Neural progenitor cell (in vitro differentiated cells): Measurements from ENCODE around the gene KRTAP2-3. TPM values are rescaled to one million over a fixed set of nuclear protein-coding genes. Genes with fewer than 3 reads are reported as not detected.
"Not testable (repeated sequence)": the region's sequence is repeated elsewhere in the genome, so short reads cannot be mapped to it uniquely, and the experiment has no call there.

ENCODE experiments used
- DNase-seq: peaks from one replicate; pipeline ENCODE4 v3.0.0-alpha.2; 2016; ENCODE audit warnings: low spot score
- H2AFZ ChIP-seq: fragments of 200-600 bp; sonication (generic); replicated peaks from 2 replicates; pipeline ENCODE4 v1.6.1; 2016; ENCODE audit warnings: antibody characterized with exemption
- H3F3A ChIP-seq: fragments of 200-600 bp; sonication (generic); 2 replicates; pipeline ENCODE4 v1.6.1; 2016; ENCODE audit warnings: antibody characterized with exemption, low read depth
- H3K27ac ChIP-seq: fragments of 200-600 bp; sonication (generic); 2 replicates; pipeline ENCODE4 v1.5.1; 2016; ENCODE audit warnings: mild to moderate bottlenecking
- H3K27me3 ChIP-seq: fragments of 200-600 bp; sonication (generic); 2 replicates; pipeline ENCODE4 v1.6.1; 2016; ENCODE audit warnings: mild to moderate bottlenecking, moderate library complexity
- H3K36me3 ChIP-seq: fragments of 200-600 bp; sonication (generic); 2 replicates; pipeline ENCODE4 v1.5.1; 2016
- H3K4me1 ChIP-seq: fragments of 200-600 bp; sonication (generic); 2 replicates; pipeline ENCODE4 v1.6.1; 2016; ENCODE audit warnings: mixed run types
- H3K4me2 ChIP-seq: fragments of 200-600 bp; sonication (generic); 2 replicates; pipeline ENCODE4 v1.6.1; 2016
- H3K4me3 ChIP-seq: fragments of 200-600 bp; sonication (generic); 2 replicates; pipeline ENCODE4 v1.5.1; 2016
- H3K79me2 ChIP-seq: fragments of 200-600 bp; sonication (generic); 2 replicates; pipeline ENCODE4 v1.6.1; 2016; ENCODE audit warnings: low read depth
- H3K9ac ChIP-seq: fragments of 200-600 bp; sonication (generic); 2 replicates; pipeline ENCODE4 v1.6.1; 2016
- H3K9me3 ChIP-seq: fragments of 200-600 bp; sonication (generic); 2 replicates; pipeline ENCODE4 v1.5.1; 2016; ENCODE audit warnings: low read depth
- H4K20me1 ChIP-seq: fragments of 200-600 bp; sonication (generic); 2 replicates; pipeline ENCODE4 v1.6.1; 2016; ENCODE audit warnings: low read depth
- H3K27ac Mint-ChIP-seq: 3 replicates; pipeline ENCODE4 v1.8.0; 2021; ENCODE audit warnings: mixed read lengths
- H3K27me3 Mint-ChIP-seq: 2 replicates; pipeline ENCODE4 v1.8.0; 2022; ENCODE audit warnings: low read depth, mild to moderate bottlenecking, inconsistent platforms, moderate library complexity, mixed read lengths; ENCODE audit not compliant: insufficient read depth
- H3K36me3 Mint-ChIP-seq: 3 replicates; pipeline ENCODE4 v1.8.0; 2021; ENCODE audit warnings: mixed read lengths
- H3K4me1 Mint-ChIP-seq: 3 replicates; pipeline ENCODE4 v1.8.0; 2021; ENCODE audit warnings: mixed read lengths
- H3K4me3 Mint-ChIP-seq: 3 replicates; pipeline ENCODE4 v1.8.0; 2021; ENCODE audit warnings: mild to moderate bottlenecking, moderate library complexity, mixed read lengths
- H3K9me3 Mint-ChIP-seq: 3 replicates; pipeline ENCODE4 v1.8.0; 2020; ENCODE audit warnings: mixed read lengths
- CTCF ChIP-seq: fragments of 200-600 bp; sonication (generic); IDR thresholded peaks from 2 replicates; pipeline ENCODE4 v1.5.1; 2017; ENCODE audit warnings: antibody characterized with exemption, mild to moderate bottlenecking
- EZH2 ChIP-seq: fragments of 200-600 bp; sonication (generic); IDR thresholded peaks from 2 replicates; pipeline ENCODE4 v1.6.1; 2017; ENCODE audit warnings: antibody characterized with exemption, mild to moderate bottlenecking, moderate library complexity
- EZH2phosphoT487 ChIP-seq: fragments of 200-600 bp; sonication (generic); IDR thresholded peaks from 2 replicates; pipeline ENCODE4 v1.6.1; 2017; ENCODE audit warnings: antibody characterized with exemption
- total RNA-seq: library from RNA; depleted of rRNA; stranded (reverse); fragments of >200 nt; gene quantifications from 2 replicates; pipeline ENCODE4 v1.2.3, GENCODE V29; 2015; ENCODE audit warnings: low replicate concordance

Gene KRTAP2-3
- total RNA-seq, 1 donor from 2014 or later: not detected

GRCh38 chr17:41061964-41062363 lies 2.0 kb upstream of the KRTAP2-3 start:
- Histone ChIP-seq H3K9me3 (no peaks in the 10 kb centered on the region), H3K36me3 (no peaks in the 10 kb centered on the region), H3K4me2 (no peak overlapping the region), H3K79me2 (no peaks in the 10 kb centered on the region), H3K27me3 (no peaks in the 10 kb centered on the region), H2AFZ (no peak overlapping the region), H4K20me1 (no peaks in the 10 kb centered on the region), H3F3A (no peaks in the 10 kb centered on the region), H3K9ac (no peak overlapping the region), H3K27ac (no peak overlapping the region), H3K4me3 (no peak overlapping the region), H3K4me1 (no peaks in the 10 kb centered on the region)
- no peak overlapping the region for H3K4me3 Mint-ChIP-seq
- no peak for TF ChIP-seq EZH2
- TF ChIP-seq CTCF: no peak
- no peak for TF ChIP-seq EZH2phosphoT487
- no peaks in the 10 kb centered on the region for H3K9me3 Mint-ChIP-seq
- H3K36me3 Mint-ChIP-seq: no peaks in the 10 kb centered on the region
- H3K27me3 Mint-ChIP-seq: peaks cover 3% of the 10 kb centered on the region
- H3K4me1 Mint-ChIP-seq: peaks cover 10% of the 10 kb centered on the region
- no peak overlapping the region for H3K27ac Mint-ChIP-seq
- no peak for DNase-seq

GRCh38 chr17:41059276-41060051 lies 450 bp downstream of the KRTAP2-3 start:
- H3K4me2 ChIP-seq, H3F3A ChIP-seq, H4K20me1 ChIP-seq, H3K9me3 Mint-ChIP-seq, H3K27me3 Mint-ChIP-seq, H3K4me1 Mint-ChIP-seq, H3K79me2 ChIP-seq, H3K27ac ChIP-seq, H3K4me1 ChIP-seq, DNase-seq, H3K4me3 ChIP-seq, H3K27me3 ChIP-seq, H3K36me3 ChIP-seq, H3K9me3 ChIP-seq, H3K36me3 Mint-ChIP-seq, H3K9ac ChIP-seq, H3K4me3 Mint-ChIP-seq, H2AFZ ChIP-seq: not testable (repeated sequence)
- H3K27ac Mint-ChIP-seq: peak overlapping the region; percentile 76

- H3K9me3 ChIP-seq: no peaks in the 10 kb centered on the region
- no peaks in the 10 kb centered on the region for H4K20me1 ChIP-seq
- H3K27me3 Mint-ChIP-seq: peaks cover 3% of the 10 kb centered on the region
- H3K27me3 ChIP-seq: no peaks in the 10 kb centered on the region
- H3K27ac ChIP-seq: no peak overlapping the region
- no peak for DNase-seq
- H3F3A ChIP-seq: no peaks in the 10 kb centered on the region
- no peak overlapping the region for H3K4me3 Mint-ChIP-seq
- H2AFZ ChIP-seq: no peak overlapping the region
- H3K36me3 Mint-ChIP-seq: no peaks in the 10 kb centered on the region
- no peaks in the 10 kb centered on the region for H3K4me1 ChIP-seq
- H3K4me2 ChIP-seq: no peak overlapping the region
- no peaks in the 10 kb centered on the region for H3K36me3 ChIP-seq
- H3K4me3 ChIP-seq: no peak overlapping the region
- TF ChIP-seq EZH2 (no peak), CTCF (no peak), EZH2phosphoT487 (no peak)
- H3K27ac Mint-ChIP-seq: no peak overlapping the region
- H3K4me1 Mint-ChIP-seq: peaks cover 10% of the 10 kb centered on the region
- H3K9ac ChIP-seq: no peak overlapping the region
- H3K79me2 ChIP-seq: no peaks in the 10 kb centered on the region
- no peaks in the 10 kb centered on the region for H3K9me3 Mint-ChIP-seq
These were observed 1.2 kb downstream of the KRTAP2-3 start for GRCh38 chr17:41058741-41059140.

GRCh38 chr17:41057547-41057946 lies 2.4 kb downstream of the KRTAP2-3 start:
- Histone ChIP-seq H3K4me3 (no peak overlapping the region), H3K27me3 (no peaks in the 10 kb centered on the region), H3K27ac (no peak overlapping the region), H3K79me2 (no peaks in the 10 kb centered on the region), H3K36me3 (no peaks in the 10 kb centered on the region), H3F3A (no peaks in the 10 kb centered on the region), H2AFZ (no peak overlapping the region), H3K9me3 (no peaks in the 10 kb centered on the region), H3K4me2 (no peak overlapping the region), H4K20me1 (no peaks in the 10 kb centered on the region), H3K9ac (no peak overlapping the region), H3K4me1 (no peaks in the 10 kb centered on the region)
- Mint-ChIP-seq H3K36me3 (no peaks in the 10 kb centered on the region), H3K9me3 (no peaks in the 10 kb centered on the region), H3K27ac (no peak overlapping the region), H3K27me3 (peaks cover 3% of the 10 kb centered on the region), H3K4me1 (peaks cover 10% of the 10 kb centered on the region), H3K4me3 (no peak overlapping the region)
- TF ChIP-seq EZH2phosphoT487: no peak
- no peak for TF ChIP-seq CTCF
- TF ChIP-seq EZH2: no peak
- no peak for DNase-seq

GRCh38 chr17:41055130-41055529 lies 4.8 kb downstream of the KRTAP2-3 start, which contains the start of gene KRTAP2-2:
Gene KRTAP2-2 (minus strand): TSS chr17:41055230. CDS start chr17:41055211, 19 bp downstream.
- H3K4me3 Mint-ChIP-seq, H3K27me3 Mint-ChIP-seq, H3K27me3 ChIP-seq, H3F3A ChIP-seq, H3K27ac ChIP-seq, H2AFZ ChIP-seq, H3K4me1 ChIP-seq, H3K79me2 ChIP-seq, H3K36me3 Mint-ChIP-seq, H3K9ac ChIP-seq, H3K4me1 Mint-ChIP-seq, H4K20me1 ChIP-seq, H3K9me3 Mint-ChIP-seq, H3K36me3 ChIP-seq, H3K4me2 ChIP-seq, H3K4me3 ChIP-seq, H3K27ac Mint-ChIP-seq, H3K9me3 ChIP-seq, DNase-seq: not testable (repeated sequence)

- not testable (repeated sequence) for H3K27me3 Mint-ChIP-seq, DNase-seq, H3K27ac ChIP-seq, H3K27ac Mint-ChIP-seq, H3K9ac ChIP-seq, H3K36me3 Mint-ChIP-seq, H3K4me1 Mint-ChIP-seq, H3K27me3 ChIP-seq, H3K4me1 ChIP-seq, H4K20me1 ChIP-seq, H3K9me3 ChIP-seq, H2AFZ ChIP-seq, H3K9me3 Mint-ChIP-seq, H3K4me2 ChIP-seq, H3K4me3 ChIP-seq, H3K36me3 ChIP-seq, H3K79me2 ChIP-seq, H3K4me3 Mint-ChIP-seq, H3F3A ChIP-seq
These were observed 5.4 kb downstream of the KRTAP2-3 start for GRCh38 chr17:41054556-41054955.
